Epithelial cell of esophagus (primary cell): ENCODE results near the gene DCANP1.

Source experiments
- DNase-seq: peaks from one replicate; pipeline ENCODE4 v3.0.0; 2010; ENCODE audit warnings: low read depth
- H3K4me3 ChIP-seq: 2 replicates; pipeline ENCODE4 v1.5.1; 2011; ENCODE audit warnings: mild to moderate bottlenecking, low read length, control low read depth
- TF ChIP-seq, protein P1 (sequence below): IDR thresholded peaks from 2 replicates; pipeline ENCODE4 v1.5.1; 2011; ENCODE audit warnings: low read depth, mild to moderate bottlenecking, low read length, control low read depth, inconsistent platforms; ENCODE audit not compliant: insufficient read depth; ENCODE audit errors: missing control alignments

DCANP1 gene

DNA sequence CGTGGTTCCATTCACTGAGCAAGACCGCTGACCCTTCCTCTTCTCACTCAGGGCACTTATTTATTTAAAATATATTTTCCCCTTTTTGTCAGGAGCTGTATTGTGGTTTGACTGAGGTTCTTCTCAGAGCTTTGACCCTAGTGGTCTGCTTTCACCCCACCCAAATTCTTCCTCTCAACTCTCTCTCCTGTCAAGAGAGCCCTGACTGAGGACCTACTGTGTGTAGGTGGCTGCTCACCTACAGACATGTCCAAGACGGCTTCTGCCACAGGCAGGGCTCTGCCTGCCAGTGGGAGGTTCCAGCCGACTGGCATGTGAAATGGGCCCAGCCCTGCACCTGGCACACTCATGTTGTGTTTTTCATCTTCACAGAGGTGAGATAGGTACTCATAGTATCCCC lies 5.2 kb downstream of the DCANP1 start:
- TF ChIP-seq, protein P1, sequence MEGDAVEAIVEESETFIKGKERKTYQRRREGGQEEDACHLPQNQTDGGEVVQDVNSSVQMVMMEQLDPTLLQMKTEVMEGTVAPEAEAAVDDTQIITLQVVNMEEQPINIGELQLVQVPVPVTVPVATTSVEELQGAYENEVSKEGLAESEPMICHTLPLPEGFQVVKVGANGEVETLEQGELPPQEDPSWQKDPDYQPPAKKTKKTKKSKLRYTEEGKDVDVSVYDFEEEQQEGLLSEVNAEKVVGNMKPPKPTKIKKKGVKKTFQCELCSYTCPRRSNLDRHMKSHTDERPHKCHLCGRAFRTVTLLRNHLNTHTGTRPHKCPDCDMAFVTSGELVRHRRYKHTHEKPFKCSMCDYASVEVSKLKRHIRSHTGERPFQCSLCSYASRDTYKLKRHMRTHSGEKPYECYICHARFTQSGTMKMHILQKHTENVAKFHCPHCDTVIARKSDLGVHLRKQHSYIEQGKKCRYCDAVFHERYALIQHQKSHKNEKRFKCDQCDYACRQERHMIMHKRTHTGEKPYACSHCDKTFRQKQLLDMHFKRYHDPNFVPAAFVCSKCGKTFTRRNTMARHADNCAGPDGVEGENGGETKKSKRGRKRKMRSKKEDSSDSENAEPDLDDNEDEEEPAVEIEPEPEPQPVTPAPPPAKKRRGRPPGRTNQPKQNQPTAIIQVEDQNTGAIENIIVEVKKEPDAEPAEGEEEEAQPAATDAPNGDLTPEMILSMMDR = no peak
- H3K4me3 ChIP-seq = no peak overlapping the region

DNA sequence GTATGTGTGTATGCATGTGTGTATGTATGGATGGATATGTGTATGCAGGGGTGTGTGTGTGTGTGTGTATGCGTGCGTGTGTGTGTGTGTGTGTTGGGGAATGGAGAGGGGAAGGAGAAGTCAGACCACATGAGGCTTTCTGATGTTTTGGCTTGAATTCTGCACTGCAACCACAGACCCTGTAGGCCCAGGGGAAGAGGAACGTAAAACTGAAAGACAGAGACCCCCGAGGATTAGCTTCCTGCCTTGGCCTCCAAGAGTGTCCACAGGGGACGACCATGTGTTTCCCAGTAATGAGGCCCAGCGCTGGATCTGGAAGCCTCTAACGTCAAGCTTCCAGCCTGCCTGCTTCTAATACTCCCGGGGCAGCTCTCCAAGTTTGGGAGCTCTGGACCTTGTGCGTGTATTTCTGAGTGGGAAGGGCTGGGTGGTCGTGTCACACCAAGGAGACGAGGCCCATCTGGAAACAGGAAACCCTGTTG lies 5.8 kb downstream of the DCANP1 start:
- DNase-seq = no peak
- TF ChIP-seq, protein P1 = no peak
- H3K4me3 ChIP-seq = no peak overlapping the region

More for the DNA sequence above, 5.2 kb downstream of the DCANP1 start:
- no peak for DNase-seq

DNA sequence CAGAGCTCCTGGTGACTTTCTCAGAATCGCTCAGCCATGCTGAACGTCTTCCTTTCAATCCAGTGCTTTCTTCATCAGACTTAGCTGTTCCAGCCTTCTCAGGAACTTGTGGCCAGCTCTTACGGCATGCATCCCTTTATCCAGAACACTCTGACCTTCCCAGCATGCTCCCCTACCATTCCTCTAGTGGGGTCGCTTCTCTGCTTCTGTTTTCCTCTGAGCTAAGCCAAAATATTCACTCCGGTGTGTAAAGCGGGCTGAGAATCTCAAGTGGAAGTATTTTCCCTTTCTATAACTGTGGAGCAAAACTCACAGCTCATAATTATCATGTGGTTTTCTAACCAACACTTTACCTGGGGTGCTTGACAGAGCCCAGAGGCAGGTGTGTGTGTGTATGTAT lies 6.2 kb downstream of the DCANP1 start:
- TF ChIP-seq, protein P1 = no peak
- no peak overlapping the region for H3K4me3 ChIP-seq
- no peak for DNase-seq

DNA sequence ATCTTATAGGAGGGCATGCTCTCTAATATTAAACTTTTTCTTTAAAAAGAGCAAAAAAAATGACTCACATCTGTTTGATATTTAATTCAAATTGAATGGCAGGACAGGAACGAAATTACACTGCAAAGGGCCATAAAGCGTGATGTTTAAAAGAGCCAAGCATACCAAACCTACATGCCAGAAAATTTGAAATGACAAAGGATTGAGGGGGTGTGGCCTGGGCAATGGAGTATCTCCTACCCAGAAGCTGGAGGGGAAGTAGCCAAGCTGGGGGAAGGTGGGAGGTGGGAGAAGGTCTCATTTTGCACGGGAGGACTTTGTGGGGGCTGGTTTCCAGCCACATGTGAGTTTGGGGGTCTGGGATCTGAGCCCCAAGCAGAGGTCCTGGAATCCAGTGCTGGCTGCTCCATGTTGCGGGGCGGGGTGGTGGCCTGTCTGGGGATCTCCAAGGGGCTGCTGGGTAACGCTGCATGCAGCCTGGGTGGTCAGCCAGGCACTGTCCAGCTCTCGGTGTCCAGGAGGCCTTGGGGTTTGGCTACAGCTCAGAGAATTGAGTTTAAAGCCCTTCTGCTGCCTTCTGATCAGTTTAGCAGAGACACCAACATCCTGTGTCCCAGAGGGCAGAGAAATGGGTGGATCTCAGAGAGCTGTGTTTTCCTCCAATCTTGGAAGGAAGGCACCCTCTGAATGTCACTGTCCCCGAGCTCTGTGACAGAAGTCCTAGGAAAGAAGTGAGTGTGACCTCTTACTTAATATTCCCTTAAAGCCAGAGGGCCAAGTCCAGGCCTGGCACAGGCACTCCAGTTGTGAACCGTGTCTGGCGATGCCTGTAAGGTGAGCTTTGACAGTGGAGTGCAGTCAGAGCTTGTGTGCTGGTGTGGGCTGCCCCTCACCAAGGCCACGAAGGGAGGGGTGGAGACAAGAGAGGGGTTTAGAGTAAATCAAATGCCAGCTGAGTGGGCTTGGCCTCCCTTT lies 7.6 kb downstream of the DCANP1 start:
- TF ChIP-seq, protein P1 = no peak
- H3K4me3 ChIP-seq = no peak overlapping the region
- no peak for DNase-seq

DNA sequence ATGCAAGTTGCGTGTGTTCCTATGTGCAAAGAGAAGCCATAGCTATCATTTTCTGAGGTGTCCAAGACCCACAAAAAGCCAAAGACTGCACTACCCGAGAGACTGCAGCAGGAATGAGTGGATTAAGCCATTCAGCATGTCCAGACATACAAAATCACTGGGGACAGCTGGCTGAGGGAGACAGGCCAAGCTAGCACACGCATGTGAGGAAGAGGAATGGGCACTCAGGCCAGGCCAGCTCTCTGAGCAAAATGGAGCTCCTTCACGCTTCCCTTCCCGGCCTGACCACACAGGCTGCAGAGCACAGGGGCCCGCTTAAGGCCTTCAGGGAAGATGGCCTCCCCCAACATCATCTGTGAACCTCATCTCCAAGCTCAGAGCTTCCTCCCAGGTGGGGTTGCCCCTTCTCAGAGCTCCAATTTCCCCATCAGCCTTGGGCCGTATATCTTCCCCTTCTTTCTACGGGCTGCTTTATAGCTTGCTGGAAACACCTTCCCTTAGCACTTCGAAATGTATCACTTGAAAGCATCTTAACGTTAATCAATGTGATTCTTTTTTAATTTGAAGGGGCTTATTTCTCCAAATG lies 8.4 kb downstream of the DCANP1 start:
- TF ChIP-seq, protein P1 = no peak
- H3K4me3 ChIP-seq = no peak overlapping the region
- no peak for DNase-seq

DNA sequence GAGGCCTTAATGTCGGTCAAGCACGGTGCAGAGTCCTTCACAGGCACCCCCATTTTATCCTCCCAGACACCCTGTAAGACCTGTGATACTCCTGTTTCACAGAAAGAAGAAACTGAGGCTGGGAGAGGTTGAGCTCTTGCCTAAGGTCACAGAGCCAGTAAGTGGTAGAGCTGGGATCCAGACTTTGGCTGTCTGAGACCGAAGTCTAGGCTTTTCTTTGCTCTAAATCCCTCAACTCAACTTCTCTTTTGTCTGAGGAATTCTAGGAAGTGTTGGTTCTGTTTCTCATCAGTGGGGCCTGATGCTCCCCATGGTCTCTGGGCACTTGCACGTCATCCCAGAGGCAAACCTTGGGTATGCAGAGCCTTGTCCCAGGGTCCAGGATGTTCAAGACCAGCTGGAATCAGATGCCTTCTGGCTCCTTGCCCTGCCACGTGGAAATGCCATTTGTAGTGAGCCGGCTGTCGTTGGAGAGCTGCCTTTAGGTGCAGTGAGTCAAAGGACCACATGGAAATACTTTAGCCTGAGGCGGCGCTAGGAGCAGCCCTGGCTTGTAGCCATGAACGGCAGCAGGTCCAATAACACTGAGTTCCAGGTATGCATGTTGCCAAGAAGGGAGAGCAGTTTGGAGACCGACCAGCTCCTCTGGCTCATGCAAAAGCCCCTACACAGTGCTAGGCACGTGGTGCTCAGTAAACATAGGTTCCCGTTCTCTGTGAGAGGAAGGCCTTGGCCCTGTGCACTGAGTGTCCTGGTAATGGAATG lies 9.2 kb downstream of the DCANP1 start:
- no peak overlapping the region for H3K4me3 ChIP-seq
- TF ChIP-seq, protein P1 = no peak
- DNase-seq = peak; percentile 60
